Measurements from ENCODE around the gene AKAP8L. TPM values are rescaled to one million over a fixed set of nuclear protein-coding genes. Genes with fewer than 3 reads are reported as not detected.
"Not testable (repeated sequence)": the region's sequence is repeated elsewhere in the genome, so short reads cannot be mapped to it uniquely, and the experiment has no call there.

The AKAP8L gene
- total RNA-seq, 2 donors from 2014 or later, result 52.6 to 65.7 TPM

DNA sequence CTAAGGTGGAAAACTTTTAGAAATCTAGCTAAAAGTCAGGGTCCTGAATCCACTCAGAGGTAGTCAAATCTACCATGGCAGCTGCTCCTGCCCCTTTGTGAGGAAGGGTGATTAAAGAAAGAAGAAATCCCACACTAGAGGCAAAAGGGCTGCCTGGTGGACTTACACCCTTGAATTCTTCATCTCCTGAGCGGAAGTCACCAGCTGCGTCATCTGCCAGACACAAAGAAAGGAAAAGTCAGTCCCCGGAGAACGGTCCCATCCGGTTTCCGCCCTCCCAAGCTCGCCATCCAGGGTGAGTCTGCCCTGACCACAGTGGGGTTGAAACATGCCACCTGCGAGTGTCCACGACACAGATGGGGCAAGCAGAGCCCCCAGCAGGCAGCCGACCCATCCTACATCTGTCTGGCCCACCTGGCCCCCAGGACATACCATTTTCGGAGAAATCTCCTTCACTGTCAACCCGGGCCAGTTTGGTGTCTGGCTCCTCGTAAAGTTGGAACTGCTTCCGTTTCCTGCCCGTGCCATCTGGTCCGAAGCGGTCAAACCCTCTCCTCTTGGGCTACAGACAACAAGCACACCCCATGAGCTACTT is 46.9 kb downstream of the AKAP8L start:
- intact Hi-C loops (cut with DNase I), result loop anchor here (2.0 to 10.0 kb wide), 6 partner anchors 13 to 665 kb away; no protein-coding TSS in a partner anchor
- DNase-seq (ENCODE audit: low spot score), result peak; percentile 68

- intact Hi-C loops (cut with DNase I), result loop anchor here (5.0 to 10.0 kb wide), 5 partner anchors 36 to 666 kb away; no protein-coding TSS in a partner anchor
- DNase-seq (ENCODE audit: low spot score), result peak; percentile 59
Measured at GRCh38 chr19:15371119-15371518, 47.7 kb downstream of the AKAP8L start.

DNA sequence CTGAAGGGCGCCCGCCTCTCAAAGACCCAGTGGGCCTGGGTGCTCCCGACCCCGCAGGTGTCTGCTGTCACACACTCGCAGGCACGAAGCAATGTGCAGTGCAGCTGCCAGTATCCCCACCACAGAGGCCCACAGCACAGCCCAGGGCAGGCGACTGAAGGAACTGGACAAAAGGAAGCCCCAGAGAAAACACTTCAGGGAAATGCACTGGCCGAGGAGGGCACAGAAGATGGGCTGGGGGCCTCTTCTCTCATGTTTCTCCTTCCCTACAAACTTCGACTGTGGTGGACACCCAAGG is 49.2 kb downstream of the AKAP8L start:
- peak; percentile 60 for DNase-seq (ENCODE audit: low spot score)
- intact Hi-C loops (cut with DNase I), result loop anchor here in 1 of 2 donors (10.0 kb wide), 1 partner anchor 185 kb away; no protein-coding TSS in a partner anchor

- peak; percentile 66 for DNase-seq (ENCODE audit: low spot score)
- intact Hi-C loops (cut with DNase I), result loop anchor here in 1 of 2 donors (10.0 kb wide), 1 partner anchor 184 kb away; no protein-coding TSS in a partner anchor
Measured at GRCh38 chr19:15368798-15369593, 49.8 kb downstream of the AKAP8L start.

GRCh38 chr19:15368051-15368632 is 50.6 kb downstream of the AKAP8L start:
- peak; percentile 73 for DNase-seq (ENCODE audit: low spot score)
- intact Hi-C loops (cut with DNase I), result loop anchor here in 1 of 2 donors (10.0 kb wide), 1 partner anchor 183 kb away; no protein-coding TSS in a partner anchor

GRCh38 chr19:15367439-15367838 is 51.3 kb downstream of the AKAP8L start:
- intact Hi-C loops (cut with DNase I), result loop anchor here in 1 of 2 donors (10.0 kb wide), 1 partner anchor 183 kb away; no protein-coding TSS in a partner anchor
- DNase-seq (ENCODE audit: low spot score), result no peak

- intact Hi-C loops (cut with DNase I), result loop anchor here in 1 of 2 donors (10.0 kb wide), 1 partner anchor 180 kb away; no protein-coding TSS in a partner anchor
- DNase-seq (ENCODE audit: low spot score), result no peak
Measured at GRCh38 chr19:15365264-15365663, 53.5 kb downstream of the AKAP8L start.

GRCh38 chr19:15363791-15364190 is 55.0 kb downstream of the AKAP8L start:
- DNase-seq (ENCODE audit: low spot score), result not testable (repeated sequence)
- intact Hi-C loops (cut with DNase I), result loop anchor here in 1 of 2 donors (10.0 kb wide), 1 partner anchor 179 kb away; no protein-coding TSS in a partner anchor

GRCh38 chr19:15363048-15363447 is 55.7 kb downstream of the AKAP8L start:
- intact Hi-C loops (cut with DNase I), result loop anchor here in 1 of 2 donors (10.0 kb wide), 1 partner anchor 178 kb away; no protein-coding TSS in a partner anchor
- not testable (repeated sequence) for DNase-seq (ENCODE audit: low spot score)

DNA sequence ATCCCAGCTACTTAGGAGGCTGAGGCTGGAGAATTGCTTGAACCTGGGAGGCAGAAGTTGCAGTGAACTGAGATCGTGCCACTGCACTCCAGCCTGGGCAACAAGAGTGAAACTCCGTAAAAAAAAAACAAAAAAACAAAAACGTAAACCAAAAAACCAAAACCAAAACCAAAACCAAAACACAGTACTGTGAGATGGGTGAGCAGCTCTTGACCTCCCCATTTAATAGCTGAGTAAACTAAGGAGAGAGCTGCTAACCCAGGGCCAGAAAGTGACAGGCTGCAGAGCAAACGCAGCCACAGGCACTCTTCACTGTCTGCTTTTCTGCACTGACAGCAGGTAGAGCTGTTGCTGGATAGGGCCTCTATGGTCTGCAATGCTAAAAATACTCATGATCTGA is 58.8 kb downstream of the AKAP8L start:
- not testable (repeated sequence) for DNase-seq (ENCODE audit: low spot score)
- intact Hi-C loops (cut with DNase I), result loop anchor here in 1 of 2 donors (10.0 kb wide), 1 partner anchor 175 kb away; no protein-coding TSS in a partner anchor

GRCh38 chr19:15358918-15359317 is 59.9 kb downstream of the AKAP8L start:
- intact Hi-C loops (cut with DNase I), result loop anchor here in 1 of 2 donors (2.0 kb wide), 1 partner anchor 14 kb away; no protein-coding TSS in a partner anchor
- no peak for DNase-seq (ENCODE audit: low spot score)

GRCh38 chr19:15357906-15358305 is 60.9 kb downstream of the AKAP8L start:
- no peak for DNase-seq (ENCODE audit: low spot score)
- intact Hi-C loops (cut with DNase I), result loop anchor here in 1 of 2 donors (2.0 kb wide), 1 partner anchor 15 kb away; no protein-coding TSS in a partner anchor

DNA sequence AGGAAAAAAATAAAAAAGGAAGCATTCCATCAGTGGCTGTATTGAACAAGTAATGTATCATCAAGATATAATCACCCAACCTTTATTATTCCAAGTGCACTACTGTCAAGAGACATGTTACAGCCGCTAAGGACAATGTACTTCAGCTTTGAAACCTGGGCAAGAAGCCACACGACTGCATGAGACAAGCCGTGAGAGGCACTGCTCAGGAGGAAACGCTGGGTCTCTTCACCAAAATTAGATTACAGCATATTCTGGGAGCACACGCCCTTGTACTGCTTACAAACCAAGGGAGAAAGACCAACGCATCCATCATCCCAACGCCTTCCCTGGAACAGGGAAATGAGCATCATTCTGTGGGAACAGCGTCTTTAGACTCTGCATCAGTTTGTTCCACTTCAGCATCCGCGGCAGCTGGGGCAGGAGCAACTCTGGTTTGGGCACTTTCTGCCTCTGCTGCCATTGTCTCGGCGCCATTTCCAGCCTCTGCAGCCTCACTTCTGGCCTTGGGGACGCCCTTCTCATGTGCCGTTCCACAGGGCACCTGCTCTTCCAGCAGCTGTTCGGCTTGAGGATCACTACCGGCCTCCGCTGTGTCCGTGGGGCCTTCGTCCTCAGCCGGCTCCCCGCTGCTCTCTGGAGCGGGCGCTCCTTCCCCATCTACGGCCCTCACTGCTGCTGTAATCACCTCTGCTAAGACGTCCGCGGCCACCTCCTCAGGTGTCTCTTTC is 64.1 kb downstream of the AKAP8L start:
- DNase-seq (ENCODE audit: low spot score), result no peak
- intact Hi-C loops (cut with DNase I), result no loop called here

DNA sequence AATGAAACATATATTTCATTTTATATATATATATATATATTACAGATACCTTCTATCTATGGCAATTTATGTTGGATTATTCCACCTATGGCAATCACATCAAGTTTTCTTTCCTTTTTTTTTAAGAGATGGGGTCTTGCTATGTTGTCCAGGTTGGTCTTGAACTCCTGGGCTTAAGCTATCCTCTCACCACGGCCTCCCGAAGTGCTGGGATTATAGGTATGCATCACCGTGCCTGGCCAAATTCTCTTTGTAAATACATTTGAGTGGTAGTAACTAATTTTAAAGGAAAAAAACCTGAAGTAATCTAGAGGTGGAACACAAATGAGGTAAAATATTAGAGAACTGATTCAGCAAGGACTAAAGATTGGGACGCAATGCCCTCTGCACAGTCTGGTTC is 64.9 kb downstream of the AKAP8L start:
- DNase-seq (ENCODE audit: low spot score), result no peak
- intact Hi-C loops (cut with DNase I), result no loop called here

DNA sequence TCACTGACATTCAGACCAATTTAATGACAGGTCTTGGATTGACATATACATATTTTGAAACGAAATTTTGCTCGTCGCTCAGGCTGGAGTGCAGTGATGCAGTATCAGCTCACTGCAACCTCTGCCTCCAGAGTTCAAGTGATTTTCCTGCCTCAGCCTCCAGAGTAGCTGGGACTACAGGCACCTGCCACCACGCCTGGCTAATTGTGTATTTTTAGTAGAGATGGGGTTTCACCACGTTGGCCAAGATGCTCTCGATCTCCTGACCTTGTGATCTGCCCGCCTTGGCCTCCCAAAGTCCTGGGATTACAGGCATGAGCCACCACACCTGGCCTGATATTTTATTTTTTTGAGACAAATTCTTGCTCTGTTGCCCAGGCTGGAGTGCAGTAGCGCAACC is 66.3 kb downstream of the AKAP8L start:
- intact Hi-C loops (cut with DNase I); DNase-seq (ENCODE audit: low spot score): not testable (repeated sequence)

DNA sequence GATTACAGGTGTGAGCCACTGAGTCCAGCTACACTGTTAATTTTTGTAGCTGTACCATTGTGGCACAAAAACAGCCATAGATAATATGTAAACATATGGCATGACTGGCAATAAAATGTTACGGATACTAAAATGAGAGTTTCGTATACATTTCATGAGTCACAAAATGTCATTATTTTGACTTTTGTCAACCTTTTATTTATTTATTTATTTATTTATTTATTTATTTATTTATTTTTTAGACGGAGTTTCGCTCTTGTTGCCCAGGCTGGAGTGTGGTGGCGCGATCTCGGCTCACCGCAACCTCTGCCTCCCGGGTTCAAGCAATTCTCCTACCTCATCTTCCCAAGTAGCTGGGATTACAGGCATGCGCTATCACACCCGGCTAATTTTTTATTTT is 77.5 kb downstream of the AKAP8L start:
- DNase-seq (ENCODE audit: low spot score); intact Hi-C loops (cut with DNase I): not testable (repeated sequence)

- intact Hi-C loops (cut with DNase I), result no loop called here
- DNase-seq (ENCODE audit: low spot score), result no peak
Measured at GRCh38 chr19:15340086-15340485, 78.7 kb downstream of the AKAP8L start.

GRCh38 chr19:15337202-15337601 is 81.6 kb downstream of the AKAP8L start:
- no peak for DNase-seq (ENCODE audit: low spot score)
- intact Hi-C loops (cut with DNase I), result loop anchor here in 1 of 2 donors (10.0 kb wide), 1 partner anchor 72 kb away; no protein-coding TSS in a partner anchor

DNA sequence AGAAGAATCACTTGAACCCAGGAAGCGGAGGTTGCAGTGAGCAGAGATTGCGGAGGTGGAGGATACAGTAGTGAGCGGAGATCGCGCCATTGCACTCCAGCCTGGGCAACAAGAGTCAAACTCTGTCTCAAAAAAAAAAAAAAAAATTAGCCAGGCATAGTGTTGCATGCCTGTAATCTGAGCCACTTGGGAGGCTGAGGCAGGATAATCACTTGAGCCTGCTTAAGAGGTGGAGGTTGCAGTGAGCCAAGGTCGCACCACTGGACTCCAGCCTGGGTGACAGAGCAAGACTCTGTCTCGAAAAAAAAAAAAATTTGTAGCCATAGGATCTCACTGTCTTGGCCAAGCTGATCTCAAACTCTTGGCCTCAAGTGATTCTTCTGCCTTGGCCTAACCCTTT is 82.8 kb downstream of the AKAP8L start:
- intact Hi-C loops (cut with DNase I), result loop anchor here in 1 of 2 donors (10.0 kb wide), 1 partner anchor 71 kb away; no protein-coding TSS in a partner anchor

More for the DNA sequence above, 82.8 kb downstream of the AKAP8L start:
- DNase-seq (ENCODE audit: low spot score), result not testable (repeated sequence)
